Neural progenitor cell (in vitro differentiated cells): Measurements from ENCODE around the gene TSR3. TPM values are rescaled to one million over a fixed set of nuclear protein-coding genes. Genes with fewer than 3 reads are reported as not detected.

ENCODE experiments used
- DNase-seq: peaks from one replicate; pipeline ENCODE4 v3.0.0-alpha.2; 2016; ENCODE audit warnings: low spot score
- H2AFZ ChIP-seq: fragments of 200-600 bp; sonication (generic); replicated peaks from 2 replicates; pipeline ENCODE4 v1.6.1; 2016; ENCODE audit warnings: antibody characterized with exemption
- H3F3A ChIP-seq: fragments of 200-600 bp; sonication (generic); 2 replicates; pipeline ENCODE4 v1.6.1; 2016; ENCODE audit warnings: antibody characterized with exemption, low read depth
- H3K27ac ChIP-seq: fragments of 200-600 bp; sonication (generic); 2 replicates; pipeline ENCODE4 v1.5.1; 2016; ENCODE audit warnings: mild to moderate bottlenecking
- H3K27me3 ChIP-seq: fragments of 200-600 bp; sonication (generic); 2 replicates; pipeline ENCODE4 v1.6.1; 2016; ENCODE audit warnings: mild to moderate bottlenecking, moderate library complexity
- H3K36me3 ChIP-seq: fragments of 200-600 bp; sonication (generic); 2 replicates; pipeline ENCODE4 v1.5.1; 2016
- H3K4me1 ChIP-seq: fragments of 200-600 bp; sonication (generic); 2 replicates; pipeline ENCODE4 v1.6.1; 2016; ENCODE audit warnings: mixed run types
- H3K4me2 ChIP-seq: fragments of 200-600 bp; sonication (generic); 2 replicates; pipeline ENCODE4 v1.6.1; 2016
- H3K4me3 ChIP-seq: fragments of 200-600 bp; sonication (generic); 2 replicates; pipeline ENCODE4 v1.5.1; 2016
- H3K79me2 ChIP-seq: fragments of 200-600 bp; sonication (generic); 2 replicates; pipeline ENCODE4 v1.6.1; 2016; ENCODE audit warnings: low read depth
- H3K9ac ChIP-seq: fragments of 200-600 bp; sonication (generic); 2 replicates; pipeline ENCODE4 v1.6.1; 2016
- H3K9me3 ChIP-seq: fragments of 200-600 bp; sonication (generic); 2 replicates; pipeline ENCODE4 v1.5.1; 2016; ENCODE audit warnings: low read depth
- H4K20me1 ChIP-seq: fragments of 200-600 bp; sonication (generic); 2 replicates; pipeline ENCODE4 v1.6.1; 2016; ENCODE audit warnings: low read depth
- H3K27ac Mint-ChIP-seq: 3 replicates; pipeline ENCODE4 v1.8.0; 2021; ENCODE audit warnings: mixed read lengths
- H3K27me3 Mint-ChIP-seq: 2 replicates; pipeline ENCODE4 v1.8.0; 2022; ENCODE audit warnings: low read depth, mild to moderate bottlenecking, inconsistent platforms, moderate library complexity, mixed read lengths; ENCODE audit not compliant: insufficient read depth
- H3K36me3 Mint-ChIP-seq: 3 replicates; pipeline ENCODE4 v1.8.0; 2021; ENCODE audit warnings: mixed read lengths
- H3K4me1 Mint-ChIP-seq: 3 replicates; pipeline ENCODE4 v1.8.0; 2021; ENCODE audit warnings: mixed read lengths
- H3K4me3 Mint-ChIP-seq: 3 replicates; pipeline ENCODE4 v1.8.0; 2021; ENCODE audit warnings: mild to moderate bottlenecking, moderate library complexity, mixed read lengths
- H3K9me3 Mint-ChIP-seq: 3 replicates; pipeline ENCODE4 v1.8.0; 2020; ENCODE audit warnings: mixed read lengths
- EZH2 ChIP-seq: fragments of 200-600 bp; sonication (generic); IDR thresholded peaks from 2 replicates; pipeline ENCODE4 v1.6.1; 2017; ENCODE audit warnings: antibody characterized with exemption, mild to moderate bottlenecking, moderate library complexity
- EZH2phosphoT487 ChIP-seq: fragments of 200-600 bp; sonication (generic); IDR thresholded peaks from 2 replicates; pipeline ENCODE4 v1.6.1; 2017; ENCODE audit warnings: antibody characterized with exemption
- total RNA-seq: library from RNA; depleted of rRNA; stranded (reverse); fragments of >200 nt; gene quantifications from 2 replicates; pipeline ENCODE4 v1.2.3, GENCODE V29; 2015; ENCODE audit warnings: low replicate concordance
- TF ChIP-seq, protein P1 (sequence below): fragments of 200-600 bp; sonication (generic); IDR thresholded peaks from 2 replicates; pipeline ENCODE4 v1.5.1; 2017; ENCODE audit warnings: antibody characterized with exemption, mild to moderate bottlenecking

Gene TSR3
- total RNA-seq, 1 donor from 2014 or later: 22.4 TPM

DNA sequence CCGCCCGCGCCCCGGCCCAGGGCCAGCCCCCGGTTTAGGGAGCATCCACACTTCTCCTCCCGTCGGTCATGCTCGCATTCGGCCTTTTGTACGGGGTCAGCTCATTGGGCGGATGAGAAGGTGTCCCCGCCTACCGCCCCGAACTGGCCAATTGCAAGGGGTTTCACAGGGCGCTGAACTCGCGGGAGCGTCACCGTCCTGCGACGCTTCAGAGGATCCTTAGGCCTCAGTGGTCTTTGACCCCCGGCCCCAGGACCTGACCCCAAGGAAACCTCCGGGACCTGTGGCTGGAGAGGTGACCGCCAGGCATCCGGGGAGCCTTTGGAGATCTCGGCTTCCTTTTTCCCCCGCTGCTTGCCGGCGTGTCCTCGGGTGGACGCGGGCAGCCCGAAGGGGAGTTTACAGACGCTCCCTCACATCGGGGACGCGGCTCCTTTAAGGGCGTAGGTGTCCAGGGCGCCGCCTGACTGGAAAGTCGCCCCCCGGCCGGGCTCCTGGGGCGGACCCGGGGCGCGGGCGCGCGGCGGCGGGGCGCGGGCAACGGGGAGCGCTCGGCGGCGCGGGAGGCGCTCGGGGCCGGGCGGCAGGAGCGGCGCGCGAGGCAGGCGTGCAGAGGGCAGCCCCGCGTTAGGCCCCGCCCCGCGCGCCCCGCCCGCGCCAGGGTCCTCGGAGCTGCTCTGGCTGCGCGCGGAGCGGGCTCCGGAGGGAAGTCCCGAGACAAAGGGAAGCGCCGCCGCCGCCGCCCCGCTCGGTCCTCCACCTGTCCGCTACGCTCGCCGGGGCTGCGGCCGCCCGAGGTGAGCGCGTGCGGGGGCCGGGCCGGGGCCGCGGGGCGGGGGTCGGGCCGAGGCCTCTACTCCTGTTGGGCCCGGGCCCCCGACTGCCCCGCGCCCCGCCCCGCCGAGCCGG, 42.4 kb downstream of the TSR3 start, which contains the start of gene UBE2I:
TSS of gene UBE2I (plus strand) at position 660 of the 909 bp plus-strand sequence. CDS start 4,395 bp downstream, outside the sequence.
- Histone ChIP-seq H3K9ac (peak within 1 kb of the TSS; percentile 100), H3K9me3 (no peaks in the 10 kb centered on the region), H3K36me3 (no peaks in the 10 kb centered on the region), H3K79me2 (peaks cover 45% of the 10 kb centered on the region), H4K20me1 (peaks cover 44% of the 10 kb centered on the region), H3K4me1 (peaks cover 11% of the 10 kb centered on the region), H3K27me3 (no peaks in the 10 kb centered on the region), H2AFZ (peak within 1 kb of the TSS; percentile 100), H3F3A (peaks cover 8% of the 10 kb centered on the region), H3K4me3 (peak within 1 kb of the TSS; percentile 100), H3K4me2 (peak within 1 kb of the TSS; percentile 100), H3K27ac (peak within 1 kb of the TSS; percentile 100)
- Mint-ChIP-seq H3K4me1 (peaks cover 18% of the 10 kb centered on the region), H3K36me3 (peaks cover 13% of the 10 kb centered on the region), H3K9me3 (no peaks in the 10 kb centered on the region), H3K27me3 (peaks cover 6% of the 10 kb centered on the region), H3K4me3 (peak within 1 kb of the TSS; percentile 98), H3K27ac (peak within 1 kb of the TSS; percentile 100)
- no peak for TF ChIP-seq EZH2
- no peak for TF ChIP-seq EZH2phosphoT487
- TF ChIP-seq, protein P1, sequence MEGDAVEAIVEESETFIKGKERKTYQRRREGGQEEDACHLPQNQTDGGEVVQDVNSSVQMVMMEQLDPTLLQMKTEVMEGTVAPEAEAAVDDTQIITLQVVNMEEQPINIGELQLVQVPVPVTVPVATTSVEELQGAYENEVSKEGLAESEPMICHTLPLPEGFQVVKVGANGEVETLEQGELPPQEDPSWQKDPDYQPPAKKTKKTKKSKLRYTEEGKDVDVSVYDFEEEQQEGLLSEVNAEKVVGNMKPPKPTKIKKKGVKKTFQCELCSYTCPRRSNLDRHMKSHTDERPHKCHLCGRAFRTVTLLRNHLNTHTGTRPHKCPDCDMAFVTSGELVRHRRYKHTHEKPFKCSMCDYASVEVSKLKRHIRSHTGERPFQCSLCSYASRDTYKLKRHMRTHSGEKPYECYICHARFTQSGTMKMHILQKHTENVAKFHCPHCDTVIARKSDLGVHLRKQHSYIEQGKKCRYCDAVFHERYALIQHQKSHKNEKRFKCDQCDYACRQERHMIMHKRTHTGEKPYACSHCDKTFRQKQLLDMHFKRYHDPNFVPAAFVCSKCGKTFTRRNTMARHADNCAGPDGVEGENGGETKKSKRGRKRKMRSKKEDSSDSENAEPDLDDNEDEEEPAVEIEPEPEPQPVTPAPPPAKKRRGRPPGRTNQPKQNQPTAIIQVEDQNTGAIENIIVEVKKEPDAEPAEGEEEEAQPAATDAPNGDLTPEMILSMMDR: no peak
- peak; percentile 97 for DNase-seq

GRCh38 chr16:1308036-1308976, 43.4 kb downstream of the TSR3 start:
- peaks cover 8% of the 10 kb centered on the region for H3F3A ChIP-seq
- TF ChIP-seq, protein P1: no peak
- H3K27me3 ChIP-seq: no peaks in the 10 kb centered on the region
- Mint-ChIP-seq H3K4me1 (peaks cover 20% of the 10 kb centered on the region), H3K4me3 (peak overlapping the region; percentile 90), H3K27ac (peak overlapping the region; percentile 47), H3K9me3 (no peaks in the 10 kb centered on the region), H3K36me3 (peaks cover 11% of the 10 kb centered on the region), H3K27me3 (peaks cover 8% of the 10 kb centered on the region)
- H3K27ac ChIP-seq: peak overlapping the region; percentile 100
- H2AFZ ChIP-seq: no peak overlapping the region
- no peak for DNase-seq
- no peaks in the 10 kb centered on the region for H3K9me3 ChIP-seq
- H3K36me3 ChIP-seq: no peaks in the 10 kb centered on the region
- peak overlapping the region; percentile 79 for H3K4me3 ChIP-seq
- H3K9ac ChIP-seq: peak overlapping the region; percentile 100
- peaks cover 35% of the 10 kb centered on the region for H3K79me2 ChIP-seq
- peaks cover 11% of the 10 kb centered on the region for H3K4me1 ChIP-seq
- H3K4me2 ChIP-seq: peak overlapping the region; percentile 70
- peaks cover 34% of the 10 kb centered on the region for H4K20me1 ChIP-seq

DNA sequence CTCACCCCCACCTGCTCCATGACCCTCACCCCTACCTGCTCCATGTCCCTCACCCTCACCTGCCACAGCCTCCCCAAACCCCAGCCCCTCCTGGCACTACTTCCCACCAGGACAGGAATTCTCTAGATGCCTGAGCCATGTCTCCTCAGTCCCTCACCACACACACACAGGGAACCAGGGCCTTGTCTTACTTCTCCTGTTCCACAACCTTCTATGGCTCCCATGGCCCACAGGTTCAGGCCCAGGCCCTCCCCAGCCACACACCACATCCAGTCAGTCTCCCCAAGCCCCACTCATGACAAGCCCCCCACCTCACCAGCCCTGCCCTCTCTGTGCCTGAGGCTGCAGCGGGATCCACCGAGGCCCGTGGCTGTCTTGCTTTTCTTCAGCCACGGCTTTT, 45.3 kb downstream of the TSR3 start:
- no peak for DNase-seq
- peaks cover 6% of the 10 kb centered on the region for H3K4me1 ChIP-seq
- H3K4me3 ChIP-seq: no peak overlapping the region
- no peaks in the 10 kb centered on the region for H3K36me3 ChIP-seq
- Mint-ChIP-seq H3K36me3 (peaks cover 7% of the 10 kb centered on the region), H3K27me3 (peaks cover 11% of the 10 kb centered on the region), H3K9me3 (no peaks in the 10 kb centered on the region), H3K4me1 (peaks cover 19% of the 10 kb centered on the region), H3K4me3 (peak overlapping the region; percentile 38), H3K27ac (peak overlapping the region; percentile 76)
- no peaks in the 10 kb centered on the region for H3K9me3 ChIP-seq
- peaks cover 15% of the 10 kb centered on the region for H4K20me1 ChIP-seq
- H2AFZ ChIP-seq: no peak overlapping the region
- H3K79me2 ChIP-seq: peaks cover 16% of the 10 kb centered on the region
- TF ChIP-seq EZH2 (no peak), EZH2phosphoT487 (no peak)
- TF ChIP-seq, protein P1: no peak
- no peak overlapping the region for H3K9ac ChIP-seq
- H3K4me2 ChIP-seq: no peak overlapping the region
- peaks cover 6% of the 10 kb centered on the region for H3K27me3 ChIP-seq
- H3K27ac ChIP-seq: no peak overlapping the region
- peaks cover 8% of the 10 kb centered on the region for H3F3A ChIP-seq
